GM12801 (cell line): ENCODE results near the gene MED17.

Source experiments
- TF ChIP-seq, protein P1 (sequence below): IDR thresholded peaks from one replicate; pipeline ENCODE4 v1.5.1; 2011; ENCODE audit warnings: control low read depth; ENCODE audit not compliant: insufficient read length; ENCODE audit errors: extremely low read depth

MED17 gene

DNA sequence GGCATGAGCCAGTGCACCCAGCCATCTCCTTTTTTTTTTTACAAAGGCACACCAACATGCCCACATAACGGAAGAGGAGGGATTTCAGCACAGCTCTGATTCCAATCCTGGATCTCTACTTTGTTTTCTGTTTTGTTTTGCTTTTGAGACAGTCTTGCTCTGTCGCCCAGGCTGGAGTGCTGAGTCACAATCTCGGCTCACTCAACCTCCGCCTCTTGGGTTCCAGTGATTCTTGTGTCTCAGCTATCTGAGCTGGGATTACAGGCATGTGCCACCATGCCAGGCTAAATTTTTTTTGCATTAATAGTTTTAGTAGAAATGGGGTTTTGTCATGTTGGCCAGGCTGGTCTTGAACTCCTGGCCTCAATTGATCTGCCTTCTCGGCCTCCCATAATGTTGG lies 38.3 kb downstream of the MED17 start:
- TF ChIP-seq, protein P1, sequence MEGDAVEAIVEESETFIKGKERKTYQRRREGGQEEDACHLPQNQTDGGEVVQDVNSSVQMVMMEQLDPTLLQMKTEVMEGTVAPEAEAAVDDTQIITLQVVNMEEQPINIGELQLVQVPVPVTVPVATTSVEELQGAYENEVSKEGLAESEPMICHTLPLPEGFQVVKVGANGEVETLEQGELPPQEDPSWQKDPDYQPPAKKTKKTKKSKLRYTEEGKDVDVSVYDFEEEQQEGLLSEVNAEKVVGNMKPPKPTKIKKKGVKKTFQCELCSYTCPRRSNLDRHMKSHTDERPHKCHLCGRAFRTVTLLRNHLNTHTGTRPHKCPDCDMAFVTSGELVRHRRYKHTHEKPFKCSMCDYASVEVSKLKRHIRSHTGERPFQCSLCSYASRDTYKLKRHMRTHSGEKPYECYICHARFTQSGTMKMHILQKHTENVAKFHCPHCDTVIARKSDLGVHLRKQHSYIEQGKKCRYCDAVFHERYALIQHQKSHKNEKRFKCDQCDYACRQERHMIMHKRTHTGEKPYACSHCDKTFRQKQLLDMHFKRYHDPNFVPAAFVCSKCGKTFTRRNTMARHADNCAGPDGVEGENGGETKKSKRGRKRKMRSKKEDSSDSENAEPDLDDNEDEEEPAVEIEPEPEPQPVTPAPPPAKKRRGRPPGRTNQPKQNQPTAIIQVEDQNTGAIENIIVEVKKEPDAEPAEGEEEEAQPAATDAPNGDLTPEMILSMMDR = no peak

DNA sequence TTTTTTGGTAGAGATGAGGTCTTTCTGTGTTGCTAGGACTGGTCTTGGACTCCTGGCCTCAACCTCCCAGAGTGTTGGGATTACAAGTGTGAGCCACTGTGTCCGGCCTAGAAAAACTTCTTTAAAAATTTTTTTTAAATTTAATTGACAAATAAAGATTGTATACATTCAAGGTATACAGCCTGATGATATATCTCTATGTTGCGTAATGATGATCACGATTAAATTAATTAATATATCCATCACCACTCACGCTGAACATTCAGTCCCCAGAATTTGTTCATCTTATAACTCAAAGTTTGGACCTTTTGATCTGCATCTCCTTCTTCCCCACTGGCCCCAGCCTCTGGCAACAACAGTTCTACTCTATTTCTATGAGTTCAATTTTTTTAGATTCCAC lies 39.1 kb downstream of the MED17 start:
- TF ChIP-seq, protein P1 = no peak

- TF ChIP-seq, protein P1 = no peak
Observed at GRCh38 chr11:93827363-93827762, 43.3 kb downstream of the MED17 start.

GRCh38 chr11:93829598-93829997 lies 45.5 kb downstream of the MED17 start:
- TF ChIP-seq, protein P1 = no peak

DNA sequence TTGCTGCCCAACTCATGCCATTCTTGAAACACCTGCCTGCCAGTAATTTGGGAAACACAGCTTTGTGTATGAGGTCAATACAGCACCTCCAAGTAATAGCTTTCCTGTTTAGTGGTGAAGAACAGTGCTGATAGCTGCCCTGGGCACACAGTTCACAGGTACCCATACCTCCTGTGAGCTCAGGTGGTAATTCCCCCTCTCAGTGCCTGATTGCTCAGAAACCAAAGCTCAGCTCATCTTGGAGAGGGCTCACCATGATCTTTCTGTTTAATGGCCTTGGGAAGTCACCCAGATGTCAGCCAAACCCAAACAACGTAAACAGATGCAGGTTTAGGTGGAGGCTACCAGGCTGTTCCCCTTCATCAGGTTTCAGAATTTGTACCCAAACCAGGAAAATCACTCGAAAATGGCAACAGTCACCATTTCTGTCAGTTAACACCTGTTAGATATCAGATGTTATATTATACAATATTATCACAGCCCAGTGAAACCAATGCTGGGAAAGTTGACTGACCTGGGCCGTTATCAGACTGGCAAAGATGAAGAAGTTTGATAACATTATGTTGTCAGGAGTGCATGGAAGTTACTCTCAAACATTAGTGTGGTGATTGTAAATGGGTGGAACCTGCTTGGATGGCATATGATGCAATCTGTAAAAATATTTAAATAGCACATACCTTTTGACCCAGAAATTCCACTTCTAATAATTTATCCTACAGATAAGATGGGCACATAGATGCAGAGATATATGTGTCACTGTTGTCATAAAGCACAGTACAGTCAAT lies 47.5 kb downstream of the MED17 start:
- TF ChIP-seq, protein P1 = no peak

- TF ChIP-seq, protein P1 = no peak
Observed at GRCh38 chr11:93832780-93833179, 48.7 kb downstream of the MED17 start.

- TF ChIP-seq, protein P1 = no peak
Observed at GRCh38 chr11:93838967-93839366, 54.9 kb downstream of the MED17 start.

DNA sequence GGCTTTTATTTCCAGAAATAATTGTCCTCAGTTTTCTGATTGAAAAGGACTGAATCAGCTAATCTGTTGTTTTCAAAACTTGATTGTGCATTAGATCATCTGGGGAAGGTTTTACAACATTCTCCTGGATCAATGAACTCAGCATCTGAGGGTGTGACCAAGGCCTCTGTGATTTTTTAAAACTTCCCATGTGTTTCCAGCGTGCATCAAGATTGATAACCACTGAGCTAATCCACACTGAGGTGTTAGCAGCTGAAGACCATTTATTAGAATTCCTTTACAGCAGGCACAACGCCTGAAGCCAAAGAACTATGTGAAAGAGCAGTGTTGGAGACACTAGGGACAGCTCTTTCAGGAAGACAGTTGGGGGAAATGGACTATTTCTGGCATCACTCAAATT lies 56.1 kb downstream of the MED17 start:
- TF ChIP-seq, protein P1 = no peak
